ENCODE results near the gene FKRP. TPM values are rescaled to one million over a fixed set of nuclear protein-coding genes. Genes with fewer than 3 reads are reported as not detected.
A peak's percentile ranks its signal among the peaks of the same experiment; 100 is the strongest.

The FKRP gene
- total RNA-seq, 2 experiments from 2014 or later, result 11.4 to 12.3 TPM

GRCh38 chr19:46727757-46728156, 18.1 kb upstream of the FKRP start:
- ChIA-PET CTCF (interaction anchor here (0.9 to 6.4 kb wide), 19 partner anchors 10 to 126 kb away, joined by 3 to 121 read pairs (median 8); partner anchors contain the start of genes CALM3, DACT3, FKRP and PRKD2), POLR2A (no interaction called here)
- H3K9me3 Mint-ChIP-seq, result no peaks in the 10 kb centered on the region
- DNase-seq, result no peak
- H3K4me1 Mint-ChIP-seq (ENCODE audit: low read depth), result peaks cover 18% of the 10 kb centered on the region
- no peaks in the 10 kb centered on the region for H3K27me3 Mint-ChIP-seq
- no peak overlapping the region for H3K4me3 Mint-ChIP-seq
- intact Hi-C loops (cut with micrococcal nuclease), result loop anchor here (1.0 kb wide), 1 partner anchor 23 kb away; no protein-coding TSS in a partner anchor
- H3K27ac Mint-ChIP-seq, result no peak overlapping the region
- peaks cover 45% of the 10 kb centered on the region for H3K36me3 Mint-ChIP-seq

- H3K36me3 Mint-ChIP-seq, result peaks cover 48% of the 10 kb centered on the region
- H3K27ac Mint-ChIP-seq, result no peak overlapping the region
- no peaks in the 10 kb centered on the region for H3K9me3 Mint-ChIP-seq
- H3K4me1 Mint-ChIP-seq (ENCODE audit: low read depth), result peaks cover 18% of the 10 kb centered on the region
- intact Hi-C loops (cut with micrococcal nuclease), result loop anchor here (1.0 kb wide), 1 partner anchor 24 kb away; no protein-coding TSS in a partner anchor
- no peak for DNase-seq
- ChIA-PET POLR2A (interaction anchor here (0.5 kb wide), 1 partner anchor 54 kb away, joined by 3 read pairs; no protein-coding TSS in a partner anchor), CTCF (interaction anchor here (0.8 to 6.4 kb wide), 27 partner anchors 9 to 189 kb away, joined by 3 to 121 read pairs (median 5); partner anchors contain the start of genes CALM3, DACT3, FKRP and PRKD2)
- H3K27me3 Mint-ChIP-seq, result no peaks in the 10 kb centered on the region
- no peak overlapping the region for H3K4me3 Mint-ChIP-seq
These were observed 17.6 kb upstream of the FKRP start for GRCh38 chr19:46728208-46728607.

GRCh38 chr19:46728693-46729339, 17.0 kb upstream of the FKRP start:
- Mint-ChIP-seq H3K9me3 (no peaks in the 10 kb centered on the region), H3K36me3 (peaks cover 51% of the 10 kb centered on the region), H3K4me3 (no peak overlapping the region), H3K27ac (no peak overlapping the region), H3K4me1 (ENCODE audit: low read depth) (peaks cover 18% of the 10 kb centered on the region), H3K27me3 (no peaks in the 10 kb centered on the region)
- DNase-seq, result peak; percentile 82
- ChIA-PET POLR2A (interaction anchor here (0.5 to 1.3 kb wide), 2 partner anchors 54 to 128 kb away, joined by 3 read pairs; partner anchors contain the start of gene CALM3), CTCF (interaction anchor here (0.8 to 6.4 kb wide), 31 partner anchors 9 to 199 kb away, joined by 3 to 121 read pairs (median 5); partner anchors contain the start of genes CALM3, DACT3, FKRP and PRKD2)
- intact Hi-C loops (cut with micrococcal nuclease), result loop anchor here (1.0 kb wide), 1 partner anchor 25 kb away; no protein-coding TSS in a partner anchor

- Mint-ChIP-seq H3K27ac (no peak overlapping the region), H3K4me3 (no peak overlapping the region), H3K9me3 (no peaks in the 10 kb centered on the region), H3K27me3 (no peaks in the 10 kb centered on the region), H3K4me1 (ENCODE audit: low read depth) (peaks cover 18% of the 10 kb centered on the region), H3K36me3 (peaks cover 48% of the 10 kb centered on the region)
- POLR2A ChIA-PET, result interaction anchor here (1.3 kb wide), 1 partner anchor 129 kb away, joined by 3 read pairs; the partner anchor contains the start of gene CALM3
- intact Hi-C loops (cut with micrococcal nuclease), result no loop called here
- DNase-seq, result no peak
- CTCF ChIA-PET, result interaction anchor here (0.6 to 6.4 kb wide), 17 partner anchors 8 to 283 kb away, joined by 3 to 121 read pairs (median 7); partner anchors contain the start of genes FKRP and PRKD2
These were observed 16.2 kb upstream of the FKRP start for GRCh38 chr19:46729696-46730095.

- Mint-ChIP-seq H3K4me3 (no peak overlapping the region), H3K9me3 (no peaks in the 10 kb centered on the region), H3K27me3 (no peaks in the 10 kb centered on the region), H3K36me3 (peaks cover 47% of the 10 kb centered on the region), H3K27ac (no peak overlapping the region), H3K4me1 (ENCODE audit: low read depth) (peaks cover 18% of the 10 kb centered on the region)
- intact Hi-C loops (cut with micrococcal nuclease), result no loop called here
- ChIA-PET POLR2A (interaction anchor here (1.3 kb wide), 1 partner anchor 129 kb away, joined by 3 read pairs; the partner anchor contains the start of gene CALM3), CTCF (interaction anchor here (0.6 to 6.4 kb wide), 12 partner anchors 10 to 283 kb away, joined by 3 to 121 read pairs (median 9); partner anchors contain the start of genes FKRP and PRKD2)
- DNase-seq, result no peak
These were observed 15.7 kb upstream of the FKRP start for GRCh38 chr19:46730187-46730586.

- H3K4me3 Mint-ChIP-seq, result no peak overlapping the region
- POLR2A ChIA-PET, result no interaction called here
- no peak for DNase-seq
- no peaks in the 10 kb centered on the region for H3K9me3 Mint-ChIP-seq
- CTCF ChIA-PET, result interaction anchor here (0.6 to 6.4 kb wide), 8 partner anchors 10 to 94 kb away, joined by 3 to 121 read pairs (median 6); no protein-coding TSS in a partner anchor
- no peak overlapping the region for H3K27ac Mint-ChIP-seq
- intact Hi-C loops (cut with micrococcal nuclease), result no loop called here
- no peaks in the 10 kb centered on the region for H3K27me3 Mint-ChIP-seq
- peaks cover 46% of the 10 kb centered on the region for H3K36me3 Mint-ChIP-seq
- peaks cover 18% of the 10 kb centered on the region for H3K4me1 Mint-ChIP-seq (ENCODE audit: low read depth)
These were observed 15.3 kb upstream of the FKRP start for GRCh38 chr19:46730595-46730994.

- peaks cover 41% of the 10 kb centered on the region for H3K36me3 Mint-ChIP-seq
- intact Hi-C loops (cut with micrococcal nuclease), result no loop called here
- H3K9me3 Mint-ChIP-seq, result no peaks in the 10 kb centered on the region
- ChIA-PET POLR2A (interaction anchor here (0.6 kb wide), 1 partner anchor 317 kb away, joined by 3 read pairs; no protein-coding TSS in a partner anchor), CTCF (interaction anchor here (0.8 to 6.4 kb wide), 6 partner anchors 11 to 201 kb away, joined by 3 to 121 read pairs (median 6); no protein-coding TSS in a partner anchor)
- H3K27ac Mint-ChIP-seq, result no peak overlapping the region
- H3K27me3 Mint-ChIP-seq, result no peaks in the 10 kb centered on the region
- H3K4me1 Mint-ChIP-seq (ENCODE audit: low read depth), result peaks cover 18% of the 10 kb centered on the region
- H3K4me3 Mint-ChIP-seq, result no peak overlapping the region
- DNase-seq, result peak; percentile 19
These were observed 14.8 kb upstream of the FKRP start for GRCh38 chr19:46731007-46731501.

GRCh38 chr19:46731584-46731983, 14.3 kb upstream of the FKRP start:
- Mint-ChIP-seq H3K36me3 (peaks cover 37% of the 10 kb centered on the region), H3K27ac (no peak overlapping the region)
- intact Hi-C loops (cut with micrococcal nuclease), result no loop called here

GRCh38 chr19:46732172-46732938, 13.5 kb upstream of the FKRP start:
- Mint-ChIP-seq H3K27ac (no peak overlapping the region), H3K36me3 (peaks cover 30% of the 10 kb centered on the region), H3K27me3 (no peaks in the 10 kb centered on the region), H3K4me1 (ENCODE audit: low read depth) (peaks cover 18% of the 10 kb centered on the region), H3K9me3 (no peaks in the 10 kb centered on the region), H3K4me3 (no peak overlapping the region)
- intact Hi-C loops (cut with micrococcal nuclease), result no loop called here
- ChIA-PET POLR2A (interaction anchor here (0.6 kb wide), 1 partner anchor 47 kb away, joined by 3 read pairs; no protein-coding TSS in a partner anchor), CTCF (interaction anchor here (1.6 to 6.4 kb wide), 2 partner anchors 28 to 202 kb away, joined by 3 to 121 read pairs; no protein-coding TSS in a partner anchor)
- no peak for DNase-seq

More at GRCh38 chr19:46731584-46731983, 14.3 kb upstream of the FKRP start:
- ChIA-PET POLR2A (interaction anchor here (0.6 kb wide), 1 partner anchor 316 kb away, joined by 3 read pairs; no protein-coding TSS in a partner anchor), CTCF (interaction anchor here (1.3 to 6.4 kb wide), 5 partner anchors 10 to 202 kb away, joined by 3 to 121 read pairs (median 8); no protein-coding TSS in a partner anchor)
- Mint-ChIP-seq H3K4me1 (ENCODE audit: low read depth) (peaks cover 18% of the 10 kb centered on the region), H3K9me3 (no peaks in the 10 kb centered on the region), H3K27me3 (no peaks in the 10 kb centered on the region), H3K4me3 (no peak overlapping the region)
- no peak for DNase-seq

GRCh38 chr19:46732966-46733689, 12.7 kb upstream of the FKRP start:
- H3K36me3 Mint-ChIP-seq, result peaks cover 34% of the 10 kb centered on the region
- no peak overlapping the region for H3K27ac Mint-ChIP-seq
- ChIA-PET CTCF (interaction anchor here (1.2 kb wide), 1 partner anchor 28 kb away, joined by 3 read pairs; no protein-coding TSS in a partner anchor), POLR2A (interaction anchor here (0.6 kb wide), 1 partner anchor 48 kb away, joined by 3 read pairs; no protein-coding TSS in a partner anchor)
- intact Hi-C loops (cut with micrococcal nuclease), result no loop called here
- no peak overlapping the region for H3K4me3 Mint-ChIP-seq
- peaks cover 18% of the 10 kb centered on the region for H3K4me1 Mint-ChIP-seq (ENCODE audit: low read depth)
- H3K9me3 Mint-ChIP-seq, result no peaks in the 10 kb centered on the region
- H3K27me3 Mint-ChIP-seq, result no peaks in the 10 kb centered on the region
- no peak for DNase-seq
